Muscle layer of colon (tissue), 2 donors: ENCODE data around the gene ST8SIA1.

Source experiments
- H3K27ac ChIP-seq: one replicate; pipeline ENCODE4 v1.7.0; 2013; ENCODE audit warnings: low read depth, mild to moderate bottlenecking, low read length, moderate library complexity
- H3K27me3 ChIP-seq, 2 donors: one replicate each; pipeline ENCODE4 v1.7.0; 2013; ENCODE audit warnings: low read length in 2 of 2, mild to moderate bottlenecking in 2 of 2; ENCODE audit not compliant: insufficient read depth in 2 of 2, control insufficient read depth in 1 of 2
- H3K36me3 ChIP-seq: one replicate; pipeline ENCODE4 v1.7.0; 2013; ENCODE audit warnings: mild to moderate bottlenecking, low read length; ENCODE audit not compliant: insufficient read depth
- H3K4me1 ChIP-seq: one replicate; pipeline ENCODE4 v1.7.0; 2013; ENCODE audit warnings: mild to moderate bottlenecking, low read length; ENCODE audit not compliant: insufficient read depth
- H3K4me3 ChIP-seq, 2 donors: one replicate each; pipeline ENCODE4 v1.7.0; 2013; ENCODE audit warnings: low read length in 2 of 2, low read depth in 1 of 2, mild to moderate bottlenecking in 1 of 2, moderate library complexity in 1 of 2
- H3K9ac ChIP-seq: one replicate; pipeline ENCODE4 v1.7.0; 2013; ENCODE audit warnings: low read length
- H3K9me3 ChIP-seq: one replicate; pipeline ENCODE4 v1.7.0; 2013; ENCODE audit warnings: mild to moderate bottlenecking, low read length
- donor health status: abdominal sarcoma.
- donor health status: Adenocarcinoma of cecum.

The ST8SIA1 gene

GRCh38 chr12:22304341-22304740 is 30.2 kb downstream of the ST8SIA1 start:
- Histone ChIP-seq H3K4me3 (no peak overlapping the region), H3K36me3 (no peaks in the 10 kb centered on the region), H3K9ac (no peak overlapping the region), H3K27me3 (no peaks in the 10 kb centered on the region), H3K4me1 (peaks cover 17% of the 10 kb centered on the region), H3K9me3 (no peaks in the 10 kb centered on the region), H3K27ac (no peak overlapping the region)

- H3K4me3 ChIP-seq: no peak overlapping the region
- peaks cover 11% of the 10 kb centered on the region for H3K4me1 ChIP-seq
- H3K27me3 ChIP-seq: no peaks in the 10 kb centered on the region
- no peak overlapping the region for H3K9ac ChIP-seq
- no peaks in the 10 kb centered on the region for H3K9me3 ChIP-seq
- H3K36me3 ChIP-seq: no peaks in the 10 kb centered on the region
- H3K27ac ChIP-seq: peak overlapping the region; percentile 21
These were observed 35.1 kb downstream of the ST8SIA1 start for GRCh38 chr12:22299294-22299912.

GRCh38 chr12:22289250-22289649 is 45.3 kb downstream of the ST8SIA1 start:
- Histone ChIP-seq H3K4me1 (peaks cover 8% of the 10 kb centered on the region), H3K9me3 (no peaks in the 10 kb centered on the region), H3K36me3 (no peaks in the 10 kb centered on the region), H3K27me3 (no peaks in the 10 kb centered on the region), H3K4me3 (no peak overlapping the region), H3K27ac (no peak overlapping the region), H3K9ac (no peak overlapping the region)

GRCh38 chr12:22287776-22288621 is 46.5 kb downstream of the ST8SIA1 start:
- H3K27me3 ChIP-seq: no peaks in the 10 kb centered on the region
- H3K9me3 ChIP-seq: no peaks in the 10 kb centered on the region
- no peak overlapping the region for H3K9ac ChIP-seq
- no peaks in the 10 kb centered on the region for H3K36me3 ChIP-seq
- no peak overlapping the region for H3K4me3 ChIP-seq
- no peak overlapping the region for H3K27ac ChIP-seq
- H3K4me1 ChIP-seq: peaks cover 4% of the 10 kb centered on the region

GRCh38 chr12:22287101-22287500 is 47.4 kb downstream of the ST8SIA1 start:
- Histone ChIP-seq H3K27me3 (no peaks in the 10 kb centered on the region), H3K36me3 (no peaks in the 10 kb centered on the region), H3K9ac (no peak overlapping the region), H3K4me3 (no peak overlapping the region), H3K9me3 (no peaks in the 10 kb centered on the region), H3K27ac (no peak overlapping the region), H3K4me1 (peaks cover 4% of the 10 kb centered on the region)

GRCh38 chr12:22286569-22286968 is 47.9 kb downstream of the ST8SIA1 start:
- no peak overlapping the region for H3K4me3 ChIP-seq
- H3K36me3 ChIP-seq: no peaks in the 10 kb centered on the region
- no peaks in the 10 kb centered on the region for H3K9me3 ChIP-seq
- no peak overlapping the region for H3K9ac ChIP-seq
- H3K4me1 ChIP-seq: peaks cover 4% of the 10 kb centered on the region
- no peaks in the 10 kb centered on the region for H3K27me3 ChIP-seq
- no peak overlapping the region for H3K27ac ChIP-seq

- H3K9ac ChIP-seq: no peak overlapping the region
- H3K27ac ChIP-seq: no peak overlapping the region
- no peaks in the 10 kb centered on the region for H3K9me3 ChIP-seq
- H3K4me1 ChIP-seq: peaks cover 4% of the 10 kb centered on the region
- H3K36me3 ChIP-seq: no peaks in the 10 kb centered on the region
- H3K4me3 ChIP-seq: no peak overlapping the region
- no peaks in the 10 kb centered on the region for H3K27me3 ChIP-seq
These were observed 48.7 kb downstream of the ST8SIA1 start for GRCh38 chr12:22285846-22286245.

GRCh38 chr12:22284871-22285270 is 49.6 kb downstream of the ST8SIA1 start:
- Histone ChIP-seq H3K27me3 (no peaks in the 10 kb centered on the region), H3K4me1 (peaks cover 4% of the 10 kb centered on the region), H3K27ac (no peak overlapping the region), H3K36me3 (no peaks in the 10 kb centered on the region), H3K9ac (no peak overlapping the region), H3K4me3 (no peak overlapping the region), H3K9me3 (no peaks in the 10 kb centered on the region)

GRCh38 chr12:22283508-22283907 is 51.0 kb downstream of the ST8SIA1 start:
- H3K9ac ChIP-seq: no peak overlapping the region
- H3K27me3 ChIP-seq: no peaks in the 10 kb centered on the region
- H3K36me3 ChIP-seq: no peaks in the 10 kb centered on the region
- H3K4me3 ChIP-seq: no peak overlapping the region
- H3K9me3 ChIP-seq: no peaks in the 10 kb centered on the region
- peak overlapping the region; percentile 10 for H3K27ac ChIP-seq
- H3K4me1 ChIP-seq: peaks cover 4% of the 10 kb centered on the region

- no peak overlapping the region for H3K4me3 ChIP-seq
- H3K9me3 ChIP-seq: no peaks in the 10 kb centered on the region
- H3K27me3 ChIP-seq: no peaks in the 10 kb centered on the region
- peak overlapping the region; percentile 10 for H3K27ac ChIP-seq
- peaks cover 4% of the 10 kb centered on the region for H3K4me1 ChIP-seq
- no peaks in the 10 kb centered on the region for H3K36me3 ChIP-seq
- no peak overlapping the region for H3K9ac ChIP-seq
These were observed 51.5 kb downstream of the ST8SIA1 start for GRCh38 chr12:22283006-22283506.

GRCh38 chr12:22282283-22282682 is 52.2 kb downstream of the ST8SIA1 start:
- peak overlapping the region; percentile 41 for H3K27ac ChIP-seq
- H3K4me3 ChIP-seq: peak overlapping the region in 1 of 2 donors; percentile 24

More at GRCh38 chr12:22282283-22282682, 52.2 kb downstream of the ST8SIA1 start:
- no peaks in the 10 kb centered on the region for H3K36me3 ChIP-seq
- no peak overlapping the region for H3K9ac ChIP-seq
- H3K27me3 ChIP-seq: no peaks in the 10 kb centered on the region
- peaks cover 4% of the 10 kb centered on the region for H3K4me1 ChIP-seq
- H3K9me3 ChIP-seq: no peaks in the 10 kb centered on the region
